Prostate gland (tissue), 2 donors: ENCODE data around the gene IL36RN.

ENCODE experiments used
- CTCF ChIP-seq, 4 experiments: fragments of 200-600 bp in 2 of 4; fragments of 450-650 bp in 2 of 4; sonication (generic) in 2 of 4; IDR thresholded peaks; 1 replicate in 3 of 4; 2 replicates in 1 of 4; pipeline ENCODE4 v1.5.1; 2016 to 2019; ENCODE audit warnings: antibody characterized with exemption in 4 of 4, mild to moderate bottlenecking in 2 of 4, moderate library complexity in 2 of 4
- POLR2A ChIP-seq: fragments of 450-650 bp; IDR thresholded peaks from one replicate; pipeline ENCODE4 v1.6.1; 2016; ENCODE audit warnings: antibody characterized with exemption, mild to moderate bottlenecking
- POLR2AphosphoS5 ChIP-seq: sonication (generic); formaldehyde crosslinking; IDR thresholded peaks from one replicate; pipeline ENCODE4 v1.6.1; 2017; ENCODE audit warnings: antibody characterized with exemption

- TF ChIP-seq CTCF (IDR thresholded peaks at IDR 0.05) (no peak), POLR2AphosphoS5 (no peak), POLR2A (no peak)
Measured at GRCh38 chr2:113105047-113105785, 46.2 kb downstream of the IL36RN start.
